A673 (cell line): ENCODE results near the gene COL9A3. TPM values are rescaled to one million over a fixed set of nuclear protein-coding genes. Genes with fewer than 3 reads are reported as not detected.

Source experiments
- BruUV-seq: library from RNA; stranded (reverse); fragments of 400-500 nt; replicated peaks from 2 replicates; lab custom pipeline; 2021; lab: Mats Ljungman, UMichigan
- CTCF ChIA-PET: fragments of 300-600 bp; sonication (Branson Sonifier 250); formaldehyde crosslinking; loops from one replicate; lab custom pipeline; 2022; ENCODE audit warnings: antibody characterized with exemption; lab: Charles Lee
- POLR2A ChIA-PET: fragments of 300-600 bp; sonication (Branson Sonifier 250); formaldehyde crosslinking; loops from one replicate; lab custom pipeline; 2022; ENCODE audit warnings: antibody characterized with exemption; ENCODE audit not compliant: low non-redundant PET; lab: Charles Lee
- DNase-seq: peaks from one replicate; pipeline ENCODE4 v3.0.0-alpha.2; 2015; ENCODE audit warnings: low spot score
- H3K27ac ChIP-seq: fragments of 200-600 bp; sonication (generic); 2 replicates; pipeline ENCODE4 v1.5.1; 2016; ENCODE audit warnings: mixed run types, low read depth, mild to moderate bottlenecking, mixed read lengths, antibody characterized with exemption, low read length; ENCODE audit not compliant: poor library complexity, severe bottlenecking
- H3K27me3 ChIP-seq: fragments of 200-600 bp; sonication (generic); replicated peaks from 2 replicates; pipeline ENCODE4 v1.6.1; 2017; ENCODE audit warnings: mixed run types, low read depth, mild to moderate bottlenecking, mixed read lengths, antibody characterized with exemption, low read length; ENCODE audit not compliant: insufficient read depth, poor library complexity
- H3K36me3 ChIP-seq: fragments of 200-600 bp; sonication (generic); 2 replicates; pipeline ENCODE4 v1.6.1; 2016; ENCODE audit warnings: mixed run types, mild to moderate bottlenecking, mixed read lengths, antibody characterized with exemption, low read length; ENCODE audit not compliant: insufficient read depth, poor library complexity, severe bottlenecking
- H3K4me1 ChIP-seq: fragments of 200-600 bp; sonication (generic); 2 replicates; pipeline ENCODE4 v1.6.1; 2017; ENCODE audit warnings: mixed run types, mild to moderate bottlenecking, mixed read lengths, antibody characterized with exemption, low read length; ENCODE audit not compliant: insufficient read depth, poor library complexity, severe bottlenecking
- H3K4me3 ChIP-seq: fragments of 200-600 bp; sonication (generic); 2 replicates; pipeline ENCODE4 v1.5.1; 2016; ENCODE audit warnings: low read depth, mixed run types, mild to moderate bottlenecking, mixed read lengths, low read length; ENCODE audit not compliant: poor library complexity, severe bottlenecking
- H3K9me3 ChIP-seq: fragments of 200-600 bp; sonication (generic); 2 replicates; pipeline ENCODE4 v1.6.1; 2016; ENCODE audit warnings: mixed run types, low read depth, mild to moderate bottlenecking, mixed read lengths, antibody characterized with exemption, low read length; ENCODE audit not compliant: poor library complexity, severe bottlenecking
- EZH2 ChIP-seq: fragments of 200-600 bp; sonication (generic); IDR thresholded peaks from 2 replicates; pipeline ENCODE4 v1.6.1; 2017; ENCODE audit warnings: borderline replicate concordance, low read depth, mild to moderate bottlenecking, mixed read lengths, antibody characterized with exemption, low read length; ENCODE audit not compliant: poor library complexity, severe bottlenecking
- intact Hi-C: fragments of 100-400 bp; cut with micrococcal nuclease; formaldehyde crosslinking; loops from one replicate; pipeline ENCODE4 v1.10.0; 2022; ENCODE audit not compliant: unreplicated experiment
- total RNA-seq: library from RNA; stranded (reverse); gene quantifications from 2 replicates; pipeline ENCODE4 v1.2.3, GENCODE V29; 2021
- TF ChIP-seq, protein P1 (sequence below): fragments of 300-800, 200-600 bp; sonication (generic); conservative IDR thresholded peaks from 2 replicates; pipeline ENCODE4 v1.5.1; 2017; ENCODE audit warnings: low read depth, mild to moderate bottlenecking, antibody characterized with exemption, low read length, moderate library complexity, mixed read lengths

The COL9A3 gene
- total RNA-seq, 1 experiment from 2014 or later = 8.4 TPM

DNA sequence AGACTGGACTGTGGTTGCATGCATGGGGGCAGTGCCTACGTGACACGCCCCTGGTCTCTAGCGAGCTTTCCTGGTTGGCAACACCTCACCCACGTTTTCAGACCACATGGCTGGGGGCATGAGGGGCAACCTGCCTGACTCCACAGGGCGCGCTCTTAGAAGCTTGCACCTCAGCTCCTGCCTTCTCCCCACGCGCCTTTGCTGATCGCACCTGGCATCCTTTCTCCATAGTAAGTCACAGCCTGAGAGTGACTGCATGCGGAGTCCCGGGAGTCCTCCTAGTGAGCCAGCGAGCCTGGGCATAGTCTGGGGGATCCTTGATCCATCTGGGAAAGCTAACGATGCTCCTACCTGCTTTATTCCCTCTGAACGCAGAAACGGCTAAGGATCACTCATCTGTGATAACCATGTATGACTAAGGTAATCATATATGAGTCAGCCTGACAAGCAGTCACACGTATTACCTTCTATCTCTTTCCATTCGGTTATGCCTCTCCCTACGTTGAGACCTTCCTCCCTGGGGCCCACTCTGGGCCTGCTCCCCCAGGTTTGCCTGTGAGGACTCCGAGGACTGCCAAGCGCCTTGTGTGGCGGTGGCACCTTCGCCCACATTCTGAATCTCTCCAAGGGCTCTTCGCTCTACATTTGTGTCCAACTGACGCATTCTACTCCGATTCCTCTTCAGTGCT is 40.2 kb downstream of the COL9A3 start:
- Histone ChIP-seq H3K36me3 (peaks cover 52% of the 10 kb centered on the region), H3K9me3 (no peaks in the 10 kb centered on the region), H3K27me3 (no peaks in the 10 kb centered on the region), H3K4me3 (no peak overlapping the region), H3K27ac (no peak overlapping the region), H3K4me1 (peaks cover 10% of the 10 kb centered on the region)
- ChIA-PET POLR2A (no interaction called here), CTCF (no interaction called here)
- TF ChIP-seq EZH2 = no peak
- TF ChIP-seq, protein P1, sequence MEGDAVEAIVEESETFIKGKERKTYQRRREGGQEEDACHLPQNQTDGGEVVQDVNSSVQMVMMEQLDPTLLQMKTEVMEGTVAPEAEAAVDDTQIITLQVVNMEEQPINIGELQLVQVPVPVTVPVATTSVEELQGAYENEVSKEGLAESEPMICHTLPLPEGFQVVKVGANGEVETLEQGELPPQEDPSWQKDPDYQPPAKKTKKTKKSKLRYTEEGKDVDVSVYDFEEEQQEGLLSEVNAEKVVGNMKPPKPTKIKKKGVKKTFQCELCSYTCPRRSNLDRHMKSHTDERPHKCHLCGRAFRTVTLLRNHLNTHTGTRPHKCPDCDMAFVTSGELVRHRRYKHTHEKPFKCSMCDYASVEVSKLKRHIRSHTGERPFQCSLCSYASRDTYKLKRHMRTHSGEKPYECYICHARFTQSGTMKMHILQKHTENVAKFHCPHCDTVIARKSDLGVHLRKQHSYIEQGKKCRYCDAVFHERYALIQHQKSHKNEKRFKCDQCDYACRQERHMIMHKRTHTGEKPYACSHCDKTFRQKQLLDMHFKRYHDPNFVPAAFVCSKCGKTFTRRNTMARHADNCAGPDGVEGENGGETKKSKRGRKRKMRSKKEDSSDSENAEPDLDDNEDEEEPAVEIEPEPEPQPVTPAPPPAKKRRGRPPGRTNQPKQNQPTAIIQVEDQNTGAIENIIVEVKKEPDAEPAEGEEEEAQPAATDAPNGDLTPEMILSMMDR = no peak
- BruUV-seq = no TSS peak
- DNase-seq = no peak
- intact Hi-C loops = no loop called here

DNA sequence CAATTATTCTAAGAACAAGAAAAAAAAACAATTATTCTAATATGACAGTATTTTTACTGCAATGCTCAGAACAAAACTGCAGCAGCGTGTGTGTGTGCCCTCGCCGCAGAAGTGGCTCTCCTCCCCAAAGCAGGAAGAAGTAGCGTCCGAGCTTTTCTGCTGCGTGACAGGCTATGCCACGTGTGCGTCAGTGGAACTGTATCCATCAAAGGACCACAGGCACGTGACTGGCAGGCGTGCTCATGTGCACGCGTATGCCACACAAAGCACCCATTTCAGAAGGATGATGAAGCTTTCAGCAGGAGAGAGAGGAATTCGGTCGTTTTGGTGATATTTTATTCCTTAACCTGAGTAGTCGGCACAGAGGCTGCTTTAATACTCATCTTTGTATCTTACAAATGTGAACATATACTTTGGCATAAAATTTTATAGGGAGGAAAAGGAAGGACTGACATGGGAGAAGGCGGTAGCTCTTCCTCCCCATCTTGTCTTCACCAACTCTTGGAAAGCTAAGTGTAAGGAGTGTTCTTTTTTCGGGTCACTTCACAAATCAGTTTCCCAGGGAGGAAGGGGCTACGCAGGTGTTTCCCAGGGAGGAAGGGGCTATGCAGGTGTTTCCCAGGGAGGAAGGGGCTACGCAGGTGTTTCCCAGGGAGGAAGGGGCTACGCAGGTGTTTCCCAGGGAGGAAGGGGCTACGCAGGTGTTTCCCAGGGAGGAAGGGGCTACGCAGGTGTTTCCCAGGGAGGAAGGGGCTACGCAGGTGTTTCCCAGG is 41.4 kb downstream of the COL9A3 start:
- no peak overlapping the region for H3K4me3 ChIP-seq
- no TSS peak for BruUV-seq
- no peak for TF ChIP-seq EZH2
- TF ChIP-seq, protein P1 = no peak
- POLR2A ChIA-PET = no interaction called here
- no peaks in the 10 kb centered on the region for H3K9me3 ChIP-seq
- H3K27me3 ChIP-seq = no peaks in the 10 kb centered on the region
- intact Hi-C loops = no loop called here
- H3K36me3 ChIP-seq = peaks cover 43% of the 10 kb centered on the region
- H3K4me1 ChIP-seq = peaks cover 10% of the 10 kb centered on the region
- CTCF ChIA-PET = no interaction called here
- H3K27ac ChIP-seq = no peak overlapping the region
- no peak for DNase-seq

DNA sequence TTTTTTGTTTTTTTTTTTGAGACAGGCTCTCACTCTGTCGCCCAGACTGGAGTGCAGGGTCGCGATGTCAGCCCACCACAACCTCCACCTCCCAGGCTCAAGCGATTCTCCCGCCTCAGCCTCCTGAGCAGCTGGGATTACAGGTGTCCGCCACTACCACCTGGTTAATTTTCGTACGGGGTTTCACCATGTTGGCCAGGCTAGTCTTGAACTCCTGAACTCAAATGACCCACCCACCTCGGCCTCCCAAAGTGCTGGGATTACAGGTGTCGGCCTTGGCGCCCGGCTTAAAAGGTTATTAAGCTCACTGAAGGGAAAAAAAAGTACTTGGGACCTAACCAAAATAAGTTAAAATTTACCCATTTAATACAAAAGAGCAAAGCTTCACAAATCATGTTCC is 42.9 kb downstream of the COL9A3 start:
- no peak overlapping the region for H3K27ac ChIP-seq
- DNase-seq = no peak
- no peaks in the 10 kb centered on the region for H3K27me3 ChIP-seq
- H3K36me3 ChIP-seq = peaks cover 29% of the 10 kb centered on the region
- no peaks in the 10 kb centered on the region for H3K9me3 ChIP-seq
- ChIA-PET POLR2A (no interaction called here), CTCF (no interaction called here)
- peak overlapping the region; percentile 70 for H3K4me3 ChIP-seq
- H3K4me1 ChIP-seq = peaks cover 10% of the 10 kb centered on the region
- intact Hi-C loops = no loop called here
- TF ChIP-seq EZH2 = no peak
- TF ChIP-seq, protein P1 = no peak
- no TSS peak for BruUV-seq
